ENCODE data around the gene SLC38A8.

Gene SLC38A8

DNA sequence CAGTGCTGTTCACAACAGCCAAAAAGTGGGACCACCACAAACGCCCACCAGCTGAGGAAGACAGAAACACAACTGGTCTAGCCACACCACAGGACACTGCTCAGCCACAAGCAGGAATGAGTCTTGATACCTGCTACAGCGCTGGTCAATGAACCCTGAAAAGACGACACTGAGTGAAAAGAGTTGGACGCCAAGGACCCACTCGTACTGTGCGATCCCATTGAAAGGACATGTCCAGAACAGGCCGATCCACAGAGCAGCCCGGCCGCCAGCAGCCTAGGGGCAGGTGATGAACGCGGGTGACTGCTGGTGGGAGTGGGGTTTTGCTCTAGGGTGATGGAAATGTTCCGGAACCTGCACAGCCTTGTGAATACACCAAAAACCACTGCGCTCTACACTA lies 10.6 kb upstream of the SLC38A8 start:
- Histone ChIP-seq H3K4me1 (ENCODE audit: control insufficient read depth in 5 of 5, insufficient read depth in 5 of 5, low read length in 5 of 5) (no peaks in the 10 kb centered on the region), H3K27me3 (ENCODE audit: control insufficient read depth in 5 of 5, insufficient read depth in 4 of 5, low read length in 5 of 5) (no peaks in the 10 kb centered on the region), H3K4me3 (ENCODE audit: low read depth in 1 of 5, low read length in 5 of 5) (no peak overlapping the region), H3K27ac (ENCODE audit: low read depth, low read length) (no peak overlapping the region), H3K9me3 (ENCODE audit: control insufficient read depth in 5 of 5, low read length in 5 of 5) (no peaks in the 10 kb centered on the region), H3K9ac (ENCODE audit: low read length in 5 of 5) (no peak overlapping the region), H3K36me3 (ENCODE audit: control insufficient read depth in 5 of 5, insufficient read depth in 5 of 5, low read length in 5 of 5) (peaks cover 8 to 99% (median 83%) of the 10 kb centered on the region in 5 donors)

GRCh38 chr16:84052071-84052622 lies 9.6 kb upstream of the SLC38A8 start:
- H3K9ac ChIP-seq (ENCODE audit: low read length in 5 of 5) = no peak overlapping the region
- H3K27ac ChIP-seq (ENCODE audit: low read depth, low read length) = no peak overlapping the region
- H3K36me3 ChIP-seq (ENCODE audit: control insufficient read depth in 5 of 5, insufficient read depth in 5 of 5, low read length in 5 of 5) = peaks cover 3 to 98% (median 75%) of the 10 kb centered on the region in 5 donors
- H3K4me3 ChIP-seq (ENCODE audit: low read depth in 1 of 5, low read length in 5 of 5) = no peak overlapping the region
- no peaks in the 10 kb centered on the region for H3K27me3 ChIP-seq (ENCODE audit: control insufficient read depth in 5 of 5, insufficient read depth in 4 of 5, low read length in 5 of 5)
- no peaks in the 10 kb centered on the region for H3K9me3 ChIP-seq (ENCODE audit: control insufficient read depth in 5 of 5, low read length in 5 of 5)
- H3K4me1 ChIP-seq (ENCODE audit: control insufficient read depth in 5 of 5, insufficient read depth in 5 of 5, low read length in 5 of 5) = no peaks in the 10 kb centered on the region

DNA sequence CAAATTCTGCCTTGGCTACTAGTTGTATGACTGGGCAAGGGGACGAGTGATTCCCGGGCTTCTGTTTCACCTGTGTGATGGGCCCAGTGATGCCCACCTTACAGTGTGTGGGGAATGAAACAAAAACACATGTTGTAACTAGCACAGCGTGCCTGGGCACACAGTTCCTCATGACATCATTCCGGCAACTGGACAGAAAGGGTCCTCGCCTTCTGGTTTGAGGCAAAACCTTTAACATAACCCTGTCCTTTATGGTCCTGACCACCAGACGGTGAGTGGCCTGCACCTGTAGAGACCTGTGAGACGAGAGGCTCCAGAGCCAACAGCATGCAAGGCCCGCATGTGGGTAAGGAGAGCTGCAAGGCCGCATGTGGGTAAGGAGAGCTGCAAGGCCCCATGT lies 7.7 kb upstream of the SLC38A8 start:
- no peaks in the 10 kb centered on the region for H3K27me3 ChIP-seq (ENCODE audit: control insufficient read depth in 5 of 5, insufficient read depth in 4 of 5, low read length in 5 of 5)
- H3K36me3 ChIP-seq (ENCODE audit: control insufficient read depth in 5 of 5, insufficient read depth in 5 of 5, low read length in 5 of 5) = peaks cover 3 to 82% (median 57%) of the 10 kb centered on the region in 5 donors
- H3K27ac ChIP-seq (ENCODE audit: low read depth, low read length) = no peak overlapping the region
- H3K9me3 ChIP-seq (ENCODE audit: control insufficient read depth in 5 of 5, low read length in 5 of 5) = no peaks in the 10 kb centered on the region
- H3K4me1 ChIP-seq (ENCODE audit: control insufficient read depth in 5 of 5, insufficient read depth in 5 of 5, low read length in 5 of 5) = no peaks in the 10 kb centered on the region
- H3K4me3 ChIP-seq (ENCODE audit: low read depth in 1 of 5, low read length in 5 of 5) = no peak overlapping the region
- no peak overlapping the region for H3K9ac ChIP-seq (ENCODE audit: low read length in 5 of 5)

DNA sequence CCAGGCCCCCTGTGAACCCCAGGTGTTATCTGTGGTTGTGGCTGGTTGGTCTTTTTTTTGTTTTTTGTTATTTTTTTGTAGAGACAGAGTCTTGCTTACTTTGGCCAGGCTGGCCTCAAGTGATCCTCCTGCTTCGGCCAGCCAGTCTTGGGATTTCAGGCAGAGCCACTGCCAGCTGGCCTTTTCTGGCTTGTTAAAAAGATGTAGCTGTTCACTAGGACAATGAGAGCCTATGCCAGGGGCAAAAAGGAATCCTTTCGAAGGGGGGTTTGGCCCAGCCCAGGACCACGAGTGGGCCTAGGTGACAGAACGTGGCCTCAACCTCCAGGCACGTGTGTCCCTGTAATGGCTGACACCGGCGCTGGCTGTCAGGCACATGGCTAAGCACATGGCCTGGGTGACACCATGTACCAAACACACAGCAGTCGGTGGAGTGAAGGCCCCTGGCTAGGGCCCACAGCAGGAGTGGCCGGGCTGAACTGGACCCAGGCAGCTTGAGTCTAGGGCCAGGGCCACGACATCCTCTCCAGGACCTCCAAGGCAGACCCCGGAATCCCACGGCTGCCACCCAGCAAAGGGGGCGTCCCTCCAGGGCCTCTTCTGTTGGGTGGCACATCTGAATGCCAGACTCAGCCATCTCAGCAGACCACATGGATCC lies 6.9 kb upstream of the SLC38A8 start:
- Histone ChIP-seq H3K9me3 (ENCODE audit: control insufficient read depth in 5 of 5, low read length in 5 of 5) (no peaks in the 10 kb centered on the region), H3K36me3 (ENCODE audit: control insufficient read depth in 5 of 5, insufficient read depth in 5 of 5, low read length in 5 of 5) (peaks cover 3 to 74% (median 49%) of the 10 kb centered on the region in 5 donors), H3K4me3 (ENCODE audit: low read depth in 1 of 5, low read length in 5 of 5) (no peak overlapping the region), H3K9ac (ENCODE audit: low read length in 5 of 5) (no peak overlapping the region), H3K27ac (ENCODE audit: low read depth, low read length) (no peak overlapping the region), H3K27me3 (ENCODE audit: control insufficient read depth in 5 of 5, insufficient read depth in 4 of 5, low read length in 5 of 5) (peaks cover 0 to 5% (median 2%) of the 10 kb centered on the region in 5 donors), H3K4me1 (ENCODE audit: control insufficient read depth in 5 of 5, insufficient read depth in 5 of 5, low read length in 5 of 5) (no peaks in the 10 kb centered on the region)

DNA sequence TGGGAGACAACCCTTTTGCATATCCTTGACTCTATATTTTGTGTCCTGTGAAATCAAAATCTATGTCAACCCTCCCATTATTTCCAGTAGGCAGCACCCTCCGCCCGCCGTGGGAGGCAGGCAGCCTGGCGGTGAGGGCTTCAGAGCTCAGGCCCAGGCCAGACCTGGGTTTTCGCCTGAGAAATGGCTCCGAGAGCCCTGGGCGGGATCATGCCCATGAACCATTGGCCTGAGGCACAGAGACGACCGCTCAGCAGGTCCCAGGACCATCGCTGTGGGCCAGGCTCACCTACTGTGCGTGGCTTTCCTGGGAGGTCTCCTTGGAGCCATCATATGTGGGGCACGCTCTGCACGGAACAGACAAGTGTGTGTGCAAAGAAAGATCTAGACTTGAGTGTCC lies 6.3 kb upstream of the SLC38A8 start:
- Histone ChIP-seq H3K27ac (ENCODE audit: low read depth, low read length) (no peak overlapping the region), H3K27me3 (ENCODE audit: control insufficient read depth in 5 of 5, insufficient read depth in 4 of 5, low read length in 5 of 5) (peaks cover 2 to 8% (median 3%) of the 10 kb centered on the region in 5 donors), H3K9ac (ENCODE audit: low read length in 5 of 5) (no peak overlapping the region), H3K36me3 (ENCODE audit: control insufficient read depth in 5 of 5, insufficient read depth in 5 of 5, low read length in 5 of 5) (peaks cover 3 to 68% (median 43%) of the 10 kb centered on the region in 5 donors), H3K9me3 (ENCODE audit: control insufficient read depth in 5 of 5, low read length in 5 of 5) (no peaks in the 10 kb centered on the region), H3K4me3 (ENCODE audit: low read depth in 1 of 5, low read length in 5 of 5) (no peak overlapping the region), H3K4me1 (ENCODE audit: control insufficient read depth in 5 of 5, insufficient read depth in 5 of 5, low read length in 5 of 5) (peaks cover 0 to 4% (median 0%) of the 10 kb centered on the region in 5 donors)

GRCh38 chr16:84048270-84048669 lies 5.7 kb upstream of the SLC38A8 start:
- Histone ChIP-seq H3K27me3 (ENCODE audit: control insufficient read depth in 5 of 5, insufficient read depth in 4 of 5, low read length in 5 of 5) (peaks cover 2 to 14% (median 9%) of the 10 kb centered on the region in 5 donors), H3K27ac (ENCODE audit: low read depth, low read length) (no peak overlapping the region), H3K4me3 (ENCODE audit: low read depth in 1 of 5, low read length in 5 of 5) (no peak overlapping the region), H3K4me1 (ENCODE audit: control insufficient read depth in 5 of 5, insufficient read depth in 5 of 5, low read length in 5 of 5) (peaks cover 0 to 6% (median 0%) of the 10 kb centered on the region in 5 donors), H3K9ac (ENCODE audit: low read length in 5 of 5) (no peak overlapping the region), H3K9me3 (ENCODE audit: control insufficient read depth in 5 of 5, low read length in 5 of 5) (no peaks in the 10 kb centered on the region), H3K36me3 (ENCODE audit: control insufficient read depth in 5 of 5, insufficient read depth in 5 of 5, low read length in 5 of 5) (peaks cover 0 to 62% (median 37%) of the 10 kb centered on the region in 5 donors)

DNA sequence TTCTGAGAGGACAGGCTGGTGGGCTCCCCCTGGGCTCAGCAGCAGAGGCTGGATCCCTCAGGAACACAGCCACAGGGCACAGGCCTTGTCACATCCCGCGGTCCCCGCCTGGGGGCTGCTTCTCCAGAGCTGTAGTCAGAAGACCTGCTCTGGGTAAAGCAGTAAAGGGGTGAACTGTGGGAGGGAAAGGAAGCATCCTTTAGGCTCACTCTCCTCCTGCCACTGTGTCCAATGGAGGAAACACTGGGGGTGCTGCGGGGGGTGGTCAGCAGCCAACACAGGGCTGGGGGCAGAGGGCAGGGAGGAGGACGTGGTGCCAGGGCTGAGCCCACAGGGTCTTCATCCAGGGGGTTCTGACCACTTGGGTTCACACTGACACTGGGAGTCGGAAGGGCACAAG lies 5.0 kb upstream of the SLC38A8 start:
- peaks cover 0 to 8% (median 0%) of the 10 kb centered on the region in 5 donors for H3K4me1 ChIP-seq (ENCODE audit: control insufficient read depth in 5 of 5, insufficient read depth in 5 of 5, low read length in 5 of 5)
- H3K27me3 ChIP-seq (ENCODE audit: control insufficient read depth in 5 of 5, insufficient read depth in 4 of 5, low read length in 5 of 5) = peaks cover 4 to 20% (median 16%) of the 10 kb centered on the region in 5 donors
- no peaks in the 10 kb centered on the region for H3K9me3 ChIP-seq (ENCODE audit: control insufficient read depth in 5 of 5, low read length in 5 of 5)
- no peak overlapping the region for H3K4me3 ChIP-seq (ENCODE audit: low read depth in 1 of 5, low read length in 5 of 5)
- H3K36me3 ChIP-seq (ENCODE audit: control insufficient read depth in 5 of 5, insufficient read depth in 5 of 5, low read length in 5 of 5) = peaks cover 0 to 55% (median 31%) of the 10 kb centered on the region in 5 donors
- H3K9ac ChIP-seq (ENCODE audit: low read length in 5 of 5) = no peak overlapping the region
- no peak overlapping the region for H3K27ac ChIP-seq (ENCODE audit: low read depth, low read length)

DNA sequence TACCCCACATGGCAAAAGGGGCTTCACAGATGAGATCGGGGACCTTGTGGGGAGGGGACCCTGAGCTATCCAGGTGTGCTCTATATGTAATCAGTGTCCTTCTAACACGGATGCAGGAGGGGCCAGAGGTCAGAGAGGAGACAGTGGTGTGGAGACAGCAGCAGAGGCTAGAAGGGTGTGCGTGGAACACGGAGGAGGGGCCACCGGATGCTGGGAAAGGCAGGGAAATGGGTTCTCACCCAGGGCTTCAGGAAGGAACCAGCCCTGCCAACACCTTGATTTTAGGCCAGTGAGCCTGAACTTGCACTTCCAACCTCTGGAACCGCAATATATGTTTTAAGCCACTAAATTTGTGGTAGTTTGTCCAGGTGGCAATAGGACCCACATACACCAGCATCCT lies 4.6 kb upstream of the SLC38A8 start:
- H3K27ac ChIP-seq (ENCODE audit: low read depth, low read length) = no peak overlapping the region
- peaks cover 0 to 51% (median 27%) of the 10 kb centered on the region in 5 donors for H3K36me3 ChIP-seq (ENCODE audit: control insufficient read depth in 5 of 5, insufficient read depth in 5 of 5, low read length in 5 of 5)
- peaks cover 4 to 24% (median 19%) of the 10 kb centered on the region in 5 donors for H3K27me3 ChIP-seq (ENCODE audit: control insufficient read depth in 5 of 5, insufficient read depth in 4 of 5, low read length in 5 of 5)
- no peak overlapping the region for H3K4me3 ChIP-seq (ENCODE audit: low read depth in 1 of 5, low read length in 5 of 5)
- H3K4me1 ChIP-seq (ENCODE audit: control insufficient read depth in 5 of 5, insufficient read depth in 5 of 5, low read length in 5 of 5) = peaks cover 0 to 8% (median 0%) of the 10 kb centered on the region in 5 donors
- H3K9me3 ChIP-seq (ENCODE audit: control insufficient read depth in 5 of 5, low read length in 5 of 5) = no peaks in the 10 kb centered on the region
- no peak overlapping the region for H3K9ac ChIP-seq (ENCODE audit: low read length in 5 of 5)

DNA sequence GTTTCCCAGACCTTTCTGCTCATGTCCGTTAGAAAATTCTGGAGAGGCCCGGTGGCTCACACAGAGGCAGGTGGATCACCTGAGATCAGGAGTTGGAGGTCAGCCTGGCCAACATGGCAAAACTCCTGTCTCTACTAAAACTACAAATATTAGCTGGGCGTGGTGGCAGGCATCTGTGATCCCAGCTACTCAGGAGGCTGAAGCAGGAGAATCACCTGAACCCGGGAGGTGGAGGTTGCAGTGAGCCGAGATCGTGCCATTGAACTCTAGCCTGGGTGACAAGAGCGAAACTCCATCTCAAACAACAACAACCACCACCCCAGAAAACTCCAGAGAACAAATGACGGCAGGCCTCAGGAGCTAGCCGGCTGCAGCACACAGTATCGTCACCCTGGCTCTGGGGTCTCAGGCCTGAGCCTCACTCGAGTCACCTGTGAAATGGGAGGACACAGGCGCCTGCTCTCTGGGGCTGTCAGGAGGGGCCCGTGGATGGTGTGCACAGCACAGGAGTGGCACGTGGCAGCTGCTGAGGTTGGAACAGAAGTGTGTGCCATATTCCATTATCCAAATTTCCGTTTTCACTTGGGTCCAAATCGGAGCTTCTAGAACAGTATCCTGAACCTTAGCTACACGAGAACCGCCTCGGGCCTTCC lies 3.3 kb upstream of the SLC38A8 start:
- H3K36me3 ChIP-seq (ENCODE audit: control insufficient read depth in 5 of 5, insufficient read depth in 5 of 5, low read length in 5 of 5) = peaks cover 0 to 39% (median 25%) of the 10 kb centered on the region in 5 donors
- no peaks in the 10 kb centered on the region for H3K9me3 ChIP-seq (ENCODE audit: control insufficient read depth in 5 of 5, low read length in 5 of 5)
- peaks cover 4 to 30% (median 29%) of the 10 kb centered on the region in 5 donors for H3K27me3 ChIP-seq (ENCODE audit: control insufficient read depth in 5 of 5, insufficient read depth in 4 of 5, low read length in 5 of 5)
- H3K4me3 ChIP-seq (ENCODE audit: low read depth in 1 of 5, low read length in 5 of 5) = no peak overlapping the region
- H3K9ac ChIP-seq (ENCODE audit: low read length in 5 of 5) = no peak overlapping the region
- H3K27ac ChIP-seq (ENCODE audit: low read depth, low read length) = no peak overlapping the region
- H3K4me1 ChIP-seq (ENCODE audit: control insufficient read depth in 5 of 5, insufficient read depth in 5 of 5, low read length in 5 of 5) = peaks cover 0 to 8% (median 0%) of the 10 kb centered on the region in 5 donors

Data from subcutaneous abdominal adipose tissue (tissue), 5 donors.